NCI-H460 (cell line): ENCODE results near the gene B4GALT1. TPM values are rescaled to one million over a fixed set of nuclear protein-coding genes. Genes with fewer than 3 reads are reported as not detected.
"Not testable (repeated sequence)": the region's sequence is repeated elsewhere in the genome, so short reads cannot be mapped to it uniquely, and the experiment has no call there.

Experiments
- DNase-seq: peaks from one replicate; pipeline ENCODE4 v3.0.0-alpha.2; 2016; ENCODE audit warnings: low read depth; ENCODE audit errors: extremely low read depth
- total RNA-seq: library from RNA; depleted of rRNA; stranded (reverse); fragments of >200 nt; shearing (Covaris generic); gene quantifications from 2 replicates; pipeline ENCODE4 v1.2.3, GENCODE V29; 2014

B4GALT1 gene
- total RNA-seq, 1 experiment from 2014 or later = 60.0 TPM

- no peak for DNase-seq
Measured at GRCh38 chr9:33106372-33106771, 60.8 kb downstream of the B4GALT1 start.

- no peak for DNase-seq
Measured at GRCh38 chr9:33105959-33106358, 61.2 kb downstream of the B4GALT1 start.

- DNase-seq = no peak
Measured at GRCh38 chr9:33105504-33105903, 61.6 kb downstream of the B4GALT1 start.

GRCh38 chr9:33104401-33104800, 62.7 kb downstream of the B4GALT1 start:
- no peak for DNase-seq

- peak; percentile 67 for DNase-seq
Measured at GRCh38 chr9:33103501-33104281, 63.4 kb downstream of the B4GALT1 start.

- DNase-seq = no peak
Measured at GRCh38 chr9:33102551-33103210, 64.5 kb downstream of the B4GALT1 start.

GRCh38 chr9:33101104-33101951, 65.8 kb downstream of the B4GALT1 start:
- DNase-seq = no peak

- no peak for DNase-seq
Measured at GRCh38 chr9:33099754-33100153, 67.4 kb downstream of the B4GALT1 start.

- no peak for DNase-seq
Measured at GRCh38 chr9:33097192-33097591, 69.9 kb downstream of the B4GALT1 start.

- no peak for DNase-seq
Measured at GRCh38 chr9:33092634-33093033, 74.5 kb downstream of the B4GALT1 start.

- DNase-seq = not testable (repeated sequence)
Measured at GRCh38 chr9:33085672-33086071, 81.5 kb downstream of the B4GALT1 start.

GRCh38 chr9:33082538-33083326, 84.4 kb downstream of the B4GALT1 start:
- no peak for DNase-seq

GRCh38 chr9:33082128-33082527, 85.0 kb downstream of the B4GALT1 start:
- DNase-seq = no peak

GRCh38 chr9:33081128-33081851, 85.8 kb downstream of the B4GALT1 start:
- peak; percentile 79 for DNase-seq

GRCh38 chr9:33080534-33080933, 86.6 kb downstream of the B4GALT1 start:
- no peak for DNase-seq

- DNase-seq = peak; percentile 96
Measured at GRCh38 chr9:33076046-33077004, 90.8 kb downstream of the B4GALT1 start, which contains the start of gene SMU1. Gene SMU1, minus strand, starts transcription at chr9:33076674. Its CDS starts 66 bp downstream, at chr9:33076608.

GRCh38 chr9:33068991-33069390, 98.1 kb downstream of the B4GALT1 start:
- DNase-seq = no peak
